Mesendoderm (in vitro differentiated cells): ENCODE measurements around the gene MYH14.

ENCODE experiments used
- DNase-seq: peaks from one replicate; pipeline ENCODE4 v3.0.0; 2013
- H2AK5ac ChIP-seq: 2 replicates; pipeline ENCODE4 v1.6.1; 2013; ENCODE audit warnings: low read length, inconsistent platforms
- H2BK120ac ChIP-seq: 2 replicates; pipeline ENCODE4 v1.6.1; 2013; ENCODE audit warnings: low read depth, mild to moderate bottlenecking, low read length, moderate library complexity, mixed read lengths
- H2BK15ac ChIP-seq: replicated peaks from 2 replicates; pipeline ENCODE4 v1.6.1; 2013; ENCODE audit warnings: low read depth, mild to moderate bottlenecking, moderate library complexity
- H2BK5ac ChIP-seq: 2 replicates; pipeline ENCODE4 v1.6.1; 2013; ENCODE audit warnings: low read length, inconsistent platforms
- H3K18ac ChIP-seq: 2 replicates; pipeline ENCODE4 v1.6.1; 2013; ENCODE audit warnings: mild to moderate bottlenecking, low read length, mixed read lengths
- H3K23ac ChIP-seq: one replicate; pipeline ENCODE4 v1.6.1; 2013; ENCODE audit warnings: low read length
- H3K27ac ChIP-seq: 2 replicates; pipeline ENCODE4 v1.5.1; 2013; ENCODE audit warnings: low read depth, mild to moderate bottlenecking, inconsistent platforms, low read length, moderate library complexity
- H3K27me3 ChIP-seq: 2 replicates; pipeline ENCODE4 v1.6.1; 2013; ENCODE audit warnings: low read length, control low read depth, mild to moderate bottlenecking, inconsistent platforms; ENCODE audit not compliant: insufficient read depth, poor library complexity
- H3K36me3 ChIP-seq: 2 replicates; pipeline ENCODE4 v1.6.1; 2013; ENCODE audit warnings: low read length, inconsistent platforms; ENCODE audit not compliant: control insufficient read depth, insufficient read depth
- H3K4ac ChIP-seq: one replicate; pipeline ENCODE4 v1.6.1; 2013; ENCODE audit warnings: low read depth, mild to moderate bottlenecking, low read length, moderate library complexity
- H3K4me1 ChIP-seq: 2 replicates; pipeline ENCODE4 v1.6.1; 2013; ENCODE audit warnings: low read depth, low read length, inconsistent platforms; ENCODE audit not compliant: control insufficient read depth
- H3K4me2 ChIP-seq: 2 replicates; pipeline ENCODE4 v1.6.1; 2013; ENCODE audit warnings: low read length
- H3K4me3 ChIP-seq: 2 replicates; pipeline ENCODE4 v1.5.1; 2013; ENCODE audit warnings: mild to moderate bottlenecking, low read length
- H3K56ac ChIP-seq: one replicate; pipeline ENCODE4 v1.6.1; 2013; ENCODE audit warnings: low read length
- H3K79me1 ChIP-seq: 2 replicates; pipeline ENCODE4 v1.6.1; 2013; ENCODE audit warnings: low read length, inconsistent platforms
- H3K79me2 ChIP-seq: 2 replicates; pipeline ENCODE4 v1.6.1; 2013; ENCODE audit warnings: mild to moderate bottlenecking, low read length; ENCODE audit not compliant: control insufficient read depth, insufficient read depth
- H3K9ac ChIP-seq: 2 replicates; pipeline ENCODE4 v1.6.1; 2013; ENCODE audit warnings: low read length, inconsistent platforms
- H4K5ac ChIP-seq: one replicate; pipeline ENCODE4 v1.6.1; 2013; ENCODE audit warnings: low read length
- H4K8ac ChIP-seq: one replicate; pipeline ENCODE4 v1.6.1; 2013; ENCODE audit warnings: low read depth, mild to moderate bottlenecking, control low read depth, low read length, moderate library complexity
- WGBS: extraction: QIAGEN DNeasy Blood & Tissue Kit; methylation state at CpG from one replicate; pipeline ENCODE4 v1.1.7; 2013; ENCODE audit warnings: low lambda C conversion rate, missing lambda C conversion rate; ENCODE audit not compliant: insufficient coverage; ENCODE audit errors: extremely low coverage; 5-methylcytosine and 5-hydroxymethylcytosine counted together

Gene MYH14

GRCh38 chr19:50187937-50188336, 15.5 kb upstream of the MYH14 start:
- no peak overlapping the region for H3K27ac ChIP-seq
- no peak overlapping the region for H3K23ac ChIP-seq
- no peak overlapping the region for H2BK5ac ChIP-seq
- H3K56ac ChIP-seq: no peak overlapping the region
- no peak for DNase-seq
- H3K9ac ChIP-seq: no peak overlapping the region
- H4K8ac ChIP-seq: no peak overlapping the region
- H3K27me3 ChIP-seq: no peaks in the 10 kb centered on the region
- H3K36me3 ChIP-seq: no peaks in the 10 kb centered on the region
- no peaks in the 10 kb centered on the region for H3K79me2 ChIP-seq
- no peak overlapping the region for H3K4ac ChIP-seq
- WGBS: no CpG with 5 or more reads among the region's 13 CpGs
- H2AK5ac ChIP-seq: no peak overlapping the region
- H2BK15ac ChIP-seq: no peak overlapping the region
- no peak overlapping the region for H2BK120ac ChIP-seq
- H3K4me3 ChIP-seq: no peak overlapping the region
- H3K79me1 ChIP-seq: no peaks in the 10 kb centered on the region
- no peak overlapping the region for H3K4me2 ChIP-seq
- H3K18ac ChIP-seq: no peak overlapping the region
- no peaks in the 10 kb centered on the region for H3K4me1 ChIP-seq
- no peak overlapping the region for H4K5ac ChIP-seq

- no peaks in the 10 kb centered on the region for H3K79me1 ChIP-seq
- no peaks in the 10 kb centered on the region for H3K36me3 ChIP-seq
- WGBS: no CpG with 5 or more reads among the region's 8 CpGs
- H3K27ac ChIP-seq: no peak overlapping the region
- H3K4ac ChIP-seq: no peak overlapping the region
- H2BK15ac ChIP-seq: no peak overlapping the region
- no peak for DNase-seq
- H3K79me2 ChIP-seq: no peaks in the 10 kb centered on the region
- no peak overlapping the region for H2BK5ac ChIP-seq
- H3K27me3 ChIP-seq: no peaks in the 10 kb centered on the region
- H3K9ac ChIP-seq: no peak overlapping the region
- no peak overlapping the region for H2BK120ac ChIP-seq
- no peak overlapping the region for H3K18ac ChIP-seq
- no peak overlapping the region for H3K23ac ChIP-seq
- no peak overlapping the region for H3K4me2 ChIP-seq
- no peaks in the 10 kb centered on the region for H3K4me1 ChIP-seq
- no peak overlapping the region for H3K4me3 ChIP-seq
- no peak overlapping the region for H3K56ac ChIP-seq
- no peak overlapping the region for H4K8ac ChIP-seq
- H2AK5ac ChIP-seq: no peak overlapping the region
- H4K5ac ChIP-seq: no peak overlapping the region
These were observed 14.1 kb upstream of the MYH14 start for GRCh38 chr19:50189331-50189730.

- H3K27me3 ChIP-seq: no peaks in the 10 kb centered on the region
- WGBS: no CpG with 5 or more reads among the region's 8 CpGs
- H3K36me3 ChIP-seq: no peaks in the 10 kb centered on the region
- H2BK120ac ChIP-seq: no peak overlapping the region
- no peak overlapping the region for H2BK15ac ChIP-seq
- no peak overlapping the region for H3K4me2 ChIP-seq
- H3K9ac ChIP-seq: no peak overlapping the region
- H4K5ac ChIP-seq: no peak overlapping the region
- no peak overlapping the region for H3K23ac ChIP-seq
- H3K4me3 ChIP-seq: no peak overlapping the region
- no peak overlapping the region for H2AK5ac ChIP-seq
- H3K56ac ChIP-seq: no peak overlapping the region
- no peak overlapping the region for H3K4ac ChIP-seq
- H3K79me2 ChIP-seq: no peaks in the 10 kb centered on the region
- H3K4me1 ChIP-seq: no peaks in the 10 kb centered on the region
- H3K27ac ChIP-seq: no peak overlapping the region
- H3K79me1 ChIP-seq: no peaks in the 10 kb centered on the region
- no peak for DNase-seq
- no peak overlapping the region for H2BK5ac ChIP-seq
- H3K18ac ChIP-seq: no peak overlapping the region
- H4K8ac ChIP-seq: no peak overlapping the region
These were observed 13.0 kb upstream of the MYH14 start for GRCh38 chr19:50190439-50190891.

- no peaks in the 10 kb centered on the region for H3K79me1 ChIP-seq
These were observed 12.2 kb upstream of the MYH14 start for GRCh38 chr19:50191216-50191615.

GRCh38 chr19:50192463-50193211, 10.8 kb upstream of the MYH14 start:
- no peak overlapping the region for H3K27ac ChIP-seq
- H2BK15ac ChIP-seq: no peak overlapping the region
- H3K79me1 ChIP-seq: no peaks in the 10 kb centered on the region
- no peaks in the 10 kb centered on the region for H3K36me3 ChIP-seq
- H3K23ac ChIP-seq: no peak overlapping the region
- no peak overlapping the region for H2BK120ac ChIP-seq
- no CpG with 5 or more reads among the region's 13 CpGs for WGBS
- H3K4me2 ChIP-seq: no peak overlapping the region
- H2BK5ac ChIP-seq: no peak overlapping the region
- H3K79me2 ChIP-seq: no peaks in the 10 kb centered on the region
- H3K56ac ChIP-seq: no peak overlapping the region
- H3K4ac ChIP-seq: no peak overlapping the region
- no peaks in the 10 kb centered on the region for H3K27me3 ChIP-seq
- H3K4me3 ChIP-seq: no peak overlapping the region
- no peak overlapping the region for H2AK5ac ChIP-seq
- no peak overlapping the region for H4K5ac ChIP-seq
- H3K18ac ChIP-seq: no peak overlapping the region
- no peak overlapping the region for H3K9ac ChIP-seq
- no peaks in the 10 kb centered on the region for H3K4me1 ChIP-seq
- no peak overlapping the region for H4K8ac ChIP-seq
- DNase-seq: no peak

More at GRCh38 chr19:50191216-50191615, 12.2 kb upstream of the MYH14 start:
- no peak overlapping the region for H3K9ac ChIP-seq
- no peak overlapping the region for H4K8ac ChIP-seq
- no peak overlapping the region for H3K18ac ChIP-seq
- H3K27me3 ChIP-seq: no peaks in the 10 kb centered on the region
- H2BK15ac ChIP-seq: no peak overlapping the region
- no CpG with 5 or more reads among the region's 4 CpGs for WGBS
- no peak overlapping the region for H2AK5ac ChIP-seq
- H3K56ac ChIP-seq: no peak overlapping the region
- no peak overlapping the region for H3K4me3 ChIP-seq
- no peak overlapping the region for H3K27ac ChIP-seq
- no peak overlapping the region for H3K23ac ChIP-seq
- H2BK120ac ChIP-seq: no peak overlapping the region
- H3K4me1 ChIP-seq: no peaks in the 10 kb centered on the region
- H3K79me2 ChIP-seq: no peaks in the 10 kb centered on the region
- no peak overlapping the region for H3K4me2 ChIP-seq
- H2BK5ac ChIP-seq: no peak overlapping the region
- no peak for DNase-seq
- no peak overlapping the region for H3K4ac ChIP-seq
- H3K36me3 ChIP-seq: no peaks in the 10 kb centered on the region
- H4K5ac ChIP-seq: no peak overlapping the region

- no peak overlapping the region for H3K18ac ChIP-seq
- H3K36me3 ChIP-seq: no peaks in the 10 kb centered on the region
- no peaks in the 10 kb centered on the region for H3K27me3 ChIP-seq
- H3K79me2 ChIP-seq: no peaks in the 10 kb centered on the region
- H3K9ac ChIP-seq: no peak overlapping the region
- no CpG with 5 or more reads among the region's 5 CpGs for WGBS
- no peak overlapping the region for H3K4ac ChIP-seq
- H2BK120ac ChIP-seq: no peak overlapping the region
- no peak overlapping the region for H2AK5ac ChIP-seq
- H3K4me3 ChIP-seq: no peak overlapping the region
- no peak overlapping the region for H4K5ac ChIP-seq
- H4K8ac ChIP-seq: no peak overlapping the region
- H3K23ac ChIP-seq: no peak overlapping the region
- no peak for DNase-seq
- no peak overlapping the region for H3K4me2 ChIP-seq
- no peak overlapping the region for H3K56ac ChIP-seq
- H2BK15ac ChIP-seq: no peak overlapping the region
- no peaks in the 10 kb centered on the region for H3K79me1 ChIP-seq
- no peak overlapping the region for H2BK5ac ChIP-seq
- no peaks in the 10 kb centered on the region for H3K4me1 ChIP-seq
- H3K27ac ChIP-seq: no peak overlapping the region
These were observed 8.2 kb upstream of the MYH14 start for GRCh38 chr19:50195224-50195623.
